Adrenal gland (tissue), 12 donors: ENCODE data around the gene MTCH1. TPM values are rescaled to one million over a fixed set of nuclear protein-coding genes. Genes with fewer than 3 reads are reported as not detected.
"Not testable (repeated sequence)": the region's sequence is repeated elsewhere in the genome, so short reads cannot be mapped to it uniquely, and the experiment has no call there.

Source experiments
- DNase-seq, 7 donors: peaks; one replicate each; pipeline ENCODE4 v3.0.0-alpha.2; 2019 to 2020
- H3K27ac ChIP-seq, 5 donors: fragments of 200-600 bp; sonication (generic) in 4 of 5; 1 replicate in 3 of 5; 2 replicates in 2 of 5; pipeline versions ENCODE4 v1.5.1 to v1.8.0; 2016 to 2020; ENCODE audit warnings: mild to moderate bottlenecking in 1 of 5
- H3K27me3 ChIP-seq: fragments of 200-600 bp; 2 replicates; pipeline ENCODE4 v1.8.0; 2021
- H3K36me3 ChIP-seq, 2 donors: fragments of 200-600 bp; replicated peaks in 1 of 2; 1 replicate in 1 of 2; 2 replicates in 1 of 2; pipeline versions ENCODE4 v1.5.1 to v1.8.0; 2018 to 2022
- H3K4me1 ChIP-seq, 2 donors: fragments of 200-600 bp; replicated peaks in 1 of 2; 1 replicate in 1 of 2; 2 replicates in 1 of 2; pipeline versions ENCODE4 v1.5.1 to v1.8.0; 2018 to 2021
- H3K4me3 ChIP-seq, 4 donors: fragments of 200-600 bp; sonication (generic) in 3 of 4; one replicate each; pipeline ENCODE4 v1.5.1; 2016 to 2018
- H3K9me3 ChIP-seq, 3 donors: fragments of 200-600 bp; sonication (generic) in 1 of 3; replicated peaks in 1 of 3; 1 replicate in 2 of 3; 2 replicates in 1 of 3; pipeline versions ENCODE4 v1.5.1 to v1.8.0; 2016 to 2021
- CTCF ChIP-seq, 6 experiments: fragments of 450-650 bp in 4 of 6; fragments of 200-600 bp in 2 of 6; sonication (generic) in 1 of 6; IDR thresholded peaks; 1 replicate in 5 of 6; 2 replicates in 1 of 6; pipeline versions ENCODE4 v1.5.1 to v1.8.0; 2016 to 2021; ENCODE audit warnings: antibody characterized with exemption in 6 of 6, mild to moderate bottlenecking in 2 of 6, moderate library complexity in 1 of 6
- POLR2A ChIP-seq, 2 donors: fragments of 450-650 bp; IDR thresholded peaks; one replicate each; pipeline ENCODE4 v1.6.1; 2017; ENCODE audit warnings: antibody characterized with exemption in 2 of 2, mild to moderate bottlenecking in 2 of 2, moderate library complexity in 1 of 2
- WGBS, 4 donors: extraction: QIAGEN DNeasy Blood & Tissue Kit in 2 of 4; methylation state at CpG; one replicate each; pipeline versions ENCODE4 v1.1.5 to v1.1.7; 2013 to 2017; 5-methylcytosine and 5-hydroxymethylcytosine counted together
- intact Hi-C, 2 donors: fragments of 100-400 bp; cut with DNase I; formaldehyde crosslinking; loops; one replicate each; pipeline versions ENCODE4 v1.14.1 to v1.15.0; 2022 to 2023
- polyA plus RNA-seq, 3 donors: library from polyadenylated mRNA; stranded (reverse); fragments of 200-250 nt in 2 of 3; fragments of 350-450 nt in 1 of 3; fragmentation: Illumina TruSeq in 1 of 3; extraction: RNeasy Lipid Tissue Mini Kit (QIAGEN cat#74804) in 1 of 3; gene quantifications; one replicate each; pipeline ENCODE4 v1.2.3, GENCODE V29; 2013 to 2014
- total RNA-seq, 9 donors: library from RNA; depleted of rRNA in 4 of 9; stranded (reverse); fragments of >200 nt in 4 of 9; fragments of 120-200 nt in 1 of 9; fragmentation: NEBNext Ultra II Directional in 1 of 9; extraction: Animal tissue kit (Norgen Biotek cat#: 25700) in 1 of 9; gene quantifications; one replicate each; pipeline versions ENCODE4 v1.1.0 to v1.2.4, GENCODE V29; 2013 to 2023
- donor health status: healthy with polysubstance abuse.
- donor health status: Bipolar disorder and iron deficiency.
- donor health status: DM: yes; HTN: yes; CAD: no.
- donor health status: DM: no; HTN: no; CAD: no.
- donor health status: DM: no; HTN: no; CAD: no.
- donor health status: DM: yes; HTN: yes; CAD: no.

The MTCH1 gene
- total and polyA plus RNA-seq, 12 donors, result 116 to 523 (median 338) TPM

DNA sequence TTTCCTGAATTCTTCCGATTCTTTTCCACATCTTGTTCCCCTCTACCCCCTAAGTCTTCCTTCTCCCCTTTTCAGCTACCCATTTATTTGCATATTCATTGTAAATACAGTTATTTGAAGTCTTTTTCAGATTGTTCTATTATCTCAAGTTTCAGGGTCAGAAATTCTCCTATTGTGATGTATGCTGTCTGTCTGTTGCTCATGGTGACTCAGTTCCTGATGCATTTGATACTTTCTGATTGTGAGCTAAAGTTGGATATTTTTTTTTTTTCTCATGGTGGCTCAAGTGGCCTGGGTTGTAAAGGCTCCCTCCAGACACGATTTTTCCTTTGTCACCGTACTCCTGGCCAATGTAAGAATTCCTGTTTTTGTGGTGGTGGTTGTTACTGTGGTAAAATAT, 36.4 kb downstream of the MTCH1 start:
- H3K4me3 ChIP-seq, result no peak overlapping the region
- intact Hi-C loops, result no loop called here
- H3K27ac ChIP-seq, result no peak overlapping the region
- WGBS, 4 donors, result 84 to 88% (median 85%) methylated on average over 3 of the region's 3 CpGs
- H3K9me3 ChIP-seq, result no peaks in the 10 kb centered on the region
- H3K27me3 ChIP-seq, result no peaks in the 10 kb centered on the region
- H3K4me1 ChIP-seq, result no peaks in the 10 kb centered on the region
- no peaks in the 10 kb centered on the region for H3K36me3 ChIP-seq
- TF ChIP-seq POLR2A (IDR thresholded peaks at IDR 0.05) (no peak), CTCF (IDR thresholded peaks at IDR 0.05) (no peak)
- DNase-seq, result no peak

GRCh38 chr6:36949076-36949475, 36.9 kb downstream of the MTCH1 start:
- H3K36me3 ChIP-seq, H3K27ac ChIP-seq, H3K27me3 ChIP-seq, H3K4me3 ChIP-seq, H3K4me1 ChIP-seq, H3K9me3 ChIP-seq, intact Hi-C loops: not testable (repeated sequence)
- 75 to 97% (median 93%) methylated on average over 8 to 9 of the region's 9 CpGs for WGBS, 4 donors
- DNase-seq, result peak in 2 of 7 donors; percentile 4 to 11

GRCh38 chr6:36947570-36948351, 38.2 kb downstream of the MTCH1 start:
- peak in 3 of 7 donors; percentile 6 to 41 (median 11) for DNase-seq
- 81 to 84% (median 83%) methylated on average over 9 to 12 of the region's 12 CpGs for WGBS, 4 donors
- no peak for TF ChIP-seq CTCF (IDR thresholded peaks at IDR 0.05)
- TF ChIP-seq POLR2A (IDR thresholded peaks at IDR 0.05), result no peak

GRCh38 chr6:36946526-36946925, 39.5 kb downstream of the MTCH1 start:
- intact Hi-C loops, result no loop called here
- Histone ChIP-seq H3K27me3 (no peaks in the 10 kb centered on the region), H3K4me1 (peaks cover 0 to 3% of the 10 kb centered on the region in 2 donors), H3K4me3 (no peak overlapping the region), H3K9me3 (no peaks in the 10 kb centered on the region), H3K36me3 (no peaks in the 10 kb centered on the region), H3K27ac (no peak overlapping the region)
- DNase-seq, result peak in 2 of 7 donors; percentile 7 to 11
- WGBS, 4 donors, result 88 to 100% (median 92%) methylated on average over 2 to 4 of the region's 4 CpGs
- no peak for TF ChIP-seq CTCF (IDR thresholded peaks at IDR 0.05)
- no peak for TF ChIP-seq POLR2A (IDR thresholded peaks at IDR 0.05)

More at GRCh38 chr6:36947570-36948351, 38.2 kb downstream of the MTCH1 start:
- Histone ChIP-seq H3K9me3 (no peaks in the 10 kb centered on the region), H3K36me3 (no peaks in the 10 kb centered on the region), H3K27me3 (no peaks in the 10 kb centered on the region), H3K4me3 (no peak overlapping the region), H3K27ac (no peak overlapping the region), H3K4me1 (peaks cover 0 to 3% of the 10 kb centered on the region in 2 donors)
- intact Hi-C loops, result no loop called here

DNA sequence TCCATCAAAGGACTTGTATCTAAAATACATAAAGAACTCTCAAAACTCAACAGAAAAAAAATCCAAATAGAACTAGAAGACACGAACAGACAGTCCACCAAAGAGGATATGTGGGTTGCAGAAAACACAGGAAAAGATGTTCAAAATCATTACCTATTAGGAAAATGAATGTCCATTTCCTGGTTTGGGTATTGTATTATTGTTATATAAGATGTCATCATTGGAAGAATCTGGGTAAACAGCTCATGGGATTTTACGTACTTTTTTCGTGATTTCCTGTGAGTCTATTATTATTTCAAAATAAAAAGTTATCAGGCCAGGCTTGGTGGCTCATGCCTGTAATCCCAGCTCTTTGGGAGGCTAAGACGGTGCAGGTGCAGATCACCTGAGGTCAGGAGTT, 40.7 kb downstream of the MTCH1 start:
- no peaks in the 10 kb centered on the region for H3K36me3 ChIP-seq
- 36 to 91% (median 88%) methylated on average over 4 of the region's 4 CpGs for WGBS, 4 donors
- TF ChIP-seq CTCF (IDR thresholded peaks at IDR 0.05) (no peak), POLR2A (IDR thresholded peaks at IDR 0.05) (no peak)
- peaks cover 0 to 3% of the 10 kb centered on the region in 2 donors for H3K4me1 ChIP-seq
- H3K27me3 ChIP-seq, result no peaks in the 10 kb centered on the region
- H3K9me3 ChIP-seq, result no peaks in the 10 kb centered on the region
- no peak overlapping the region for H3K4me3 ChIP-seq
- intact Hi-C loops, result no loop called here
- peak in 1 of 7 donors; percentile 8 for DNase-seq
- peak overlapping the region in 3 of 5 donors; percentile 44 to 88 (median 49) for H3K27ac ChIP-seq
